ENCODE results near the gene NTRK2. TPM values are rescaled to one million over a fixed set of nuclear protein-coding genes. Genes with fewer than 3 reads are reported as not detected.
A peak's percentile ranks its signal among the peaks of the same experiment; 100 is the strongest.

The NTRK2 gene
- total RNA-seq, 1 donor from 2014 or later = 0.02 TPM

- H3K4me1 Mint-ChIP-seq = peaks cover 30% of the 10 kb centered on the region
- Histone ChIP-seq H3F3A (ENCODE audit: low read depth) (peaks cover 9% of the 10 kb centered on the region), H3K4me1 (peaks cover 25% of the 10 kb centered on the region), H3K27me3 (no peaks in the 10 kb centered on the region), H3K27ac (no peak overlapping the region), H4K20me1 (ENCODE audit: low read depth) (no peaks in the 10 kb centered on the region), H3K36me3 (no peaks in the 10 kb centered on the region), H3K4me2 (peak overlapping the region; percentile 36), H2AFZ (replicated peaks) (no peak overlapping the region), H3K9me3 (ENCODE audit: low read depth) (no peaks in the 10 kb centered on the region), H3K4me3 (no peak overlapping the region), H3K9ac (no peak overlapping the region), H3K79me2 (ENCODE audit: low read depth) (no peaks in the 10 kb centered on the region)
- no peaks in the 10 kb centered on the region for H3K36me3 Mint-ChIP-seq
- DNase-seq (ENCODE audit: low spot score) = no peak
- H3K4me3 Mint-ChIP-seq = no peak overlapping the region
- H3K27me3 Mint-ChIP-seq (ENCODE audit: insufficient read depth, low read depth) = no peaks in the 10 kb centered on the region
- TF ChIP-seq EZH2 (IDR thresholded peaks at IDR 0.05) (no peak), EZH2phosphoT487 (IDR thresholded peaks at IDR 0.05) (no peak)
- TF ChIP-seq, protein P1, sequence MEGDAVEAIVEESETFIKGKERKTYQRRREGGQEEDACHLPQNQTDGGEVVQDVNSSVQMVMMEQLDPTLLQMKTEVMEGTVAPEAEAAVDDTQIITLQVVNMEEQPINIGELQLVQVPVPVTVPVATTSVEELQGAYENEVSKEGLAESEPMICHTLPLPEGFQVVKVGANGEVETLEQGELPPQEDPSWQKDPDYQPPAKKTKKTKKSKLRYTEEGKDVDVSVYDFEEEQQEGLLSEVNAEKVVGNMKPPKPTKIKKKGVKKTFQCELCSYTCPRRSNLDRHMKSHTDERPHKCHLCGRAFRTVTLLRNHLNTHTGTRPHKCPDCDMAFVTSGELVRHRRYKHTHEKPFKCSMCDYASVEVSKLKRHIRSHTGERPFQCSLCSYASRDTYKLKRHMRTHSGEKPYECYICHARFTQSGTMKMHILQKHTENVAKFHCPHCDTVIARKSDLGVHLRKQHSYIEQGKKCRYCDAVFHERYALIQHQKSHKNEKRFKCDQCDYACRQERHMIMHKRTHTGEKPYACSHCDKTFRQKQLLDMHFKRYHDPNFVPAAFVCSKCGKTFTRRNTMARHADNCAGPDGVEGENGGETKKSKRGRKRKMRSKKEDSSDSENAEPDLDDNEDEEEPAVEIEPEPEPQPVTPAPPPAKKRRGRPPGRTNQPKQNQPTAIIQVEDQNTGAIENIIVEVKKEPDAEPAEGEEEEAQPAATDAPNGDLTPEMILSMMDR (IDR thresholded peaks at IDR 0.05) = no peak
- no peaks in the 10 kb centered on the region for H3K9me3 Mint-ChIP-seq
- H3K27ac Mint-ChIP-seq = no peak overlapping the region
Observed at GRCh38 chr9:84829997-84830696, 160.6 kb downstream of the NTRK2 start.

- Histone ChIP-seq H3K9me3 (ENCODE audit: low read depth) (no peaks in the 10 kb centered on the region), H3K27ac (no peak overlapping the region), H3F3A (ENCODE audit: low read depth) (peaks cover 9% of the 10 kb centered on the region), H3K36me3 (no peaks in the 10 kb centered on the region), H4K20me1 (ENCODE audit: low read depth) (no peaks in the 10 kb centered on the region), H2AFZ (replicated peaks) (no peak overlapping the region), H3K9ac (no peak overlapping the region), H3K27me3 (no peaks in the 10 kb centered on the region), H3K4me2 (peak overlapping the region; percentile 7), H3K79me2 (ENCODE audit: low read depth) (no peaks in the 10 kb centered on the region), H3K4me1 (peaks cover 25% of the 10 kb centered on the region), H3K4me3 (no peak overlapping the region)
- peaks cover 30% of the 10 kb centered on the region for H3K4me1 Mint-ChIP-seq
- no peak overlapping the region for H3K4me3 Mint-ChIP-seq
- H3K27me3 Mint-ChIP-seq (ENCODE audit: insufficient read depth, low read depth) = peaks cover 3% of the 10 kb centered on the region
- H3K9me3 Mint-ChIP-seq = no peaks in the 10 kb centered on the region
- TF ChIP-seq, protein P1 (IDR thresholded peaks at IDR 0.05) = no peak
- TF ChIP-seq EZH2phosphoT487 (IDR thresholded peaks at IDR 0.05) (no peak), EZH2 (IDR thresholded peaks at IDR 0.05) (no peak)
- no peak overlapping the region for H3K27ac Mint-ChIP-seq
- DNase-seq (ENCODE audit: low spot score) = peak; percentile 24
- no peaks in the 10 kb centered on the region for H3K36me3 Mint-ChIP-seq
Observed at GRCh38 chr9:84831377-84831776, 161.8 kb downstream of the NTRK2 start.

DNA sequence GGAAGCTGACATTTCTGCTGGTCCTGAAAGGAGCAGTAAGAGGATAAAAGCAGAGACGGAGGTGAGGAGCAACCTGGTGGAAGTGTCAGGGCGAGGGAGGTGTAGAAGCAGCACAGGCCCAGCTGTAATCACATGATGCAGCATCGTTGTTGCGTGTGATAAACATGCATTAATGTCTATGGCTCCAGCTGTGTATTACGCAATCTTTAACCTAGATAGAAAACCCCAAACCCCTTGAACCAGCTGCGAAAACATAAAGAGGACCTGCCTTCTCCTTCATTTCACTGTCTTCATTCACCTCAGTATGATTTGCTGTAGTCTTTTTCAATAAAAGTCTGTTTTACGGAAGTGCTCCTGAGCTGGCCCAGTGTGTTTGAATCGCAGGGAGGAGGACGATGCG lies 162.9 kb downstream of the NTRK2 start:
- H2AFZ ChIP-seq (replicated peaks) = no peak overlapping the region
- no peak overlapping the region for H3K9ac ChIP-seq
- Mint-ChIP-seq H3K36me3 (no peaks in the 10 kb centered on the region), H3K27me3 (ENCODE audit: insufficient read depth, low read depth) (peaks cover 3% of the 10 kb centered on the region), H3K4me1 (peaks cover 26% of the 10 kb centered on the region), H3K27ac (no peak overlapping the region), H3K4me3 (no peak overlapping the region), H3K9me3 (no peaks in the 10 kb centered on the region)
- H3K9me3 ChIP-seq (ENCODE audit: low read depth) = no peaks in the 10 kb centered on the region
- TF ChIP-seq EZH2 (IDR thresholded peaks at IDR 0.05) (no peak), EZH2phosphoT487 (IDR thresholded peaks at IDR 0.05) (no peak)
- TF ChIP-seq, protein P1 (IDR thresholded peaks at IDR 0.05) = no peak
- H4K20me1 ChIP-seq (ENCODE audit: low read depth) = no peaks in the 10 kb centered on the region
- peaks cover 25% of the 10 kb centered on the region for H3K4me1 ChIP-seq
- H3K79me2 ChIP-seq (ENCODE audit: low read depth) = no peaks in the 10 kb centered on the region
- H3K27me3 ChIP-seq = no peaks in the 10 kb centered on the region
- no peak overlapping the region for H3K27ac ChIP-seq
- H3K4me3 ChIP-seq = no peak overlapping the region
- H3F3A ChIP-seq (ENCODE audit: low read depth) = peaks cover 9% of the 10 kb centered on the region
- DNase-seq (ENCODE audit: low spot score) = no peak
- no peak overlapping the region for H3K4me2 ChIP-seq
- H3K36me3 ChIP-seq = no peaks in the 10 kb centered on the region

Measured in neural progenitor cell (in vitro differentiated cells).